Subcutaneous abdominal adipose tissue (tissue), 5 donors: ENCODE results near the gene CHD3.
A peak's percentile ranks its signal among the peaks of the same experiment; 100 is the strongest.

Source experiments
- H3K27ac ChIP-seq: one replicate; pipeline ENCODE4 v1.7.0; 2013; ENCODE audit warnings: low read depth, mild to moderate bottlenecking, inconsistent platforms, low read length, moderate library complexity
- H3K27me3 ChIP-seq, 5 donors: one replicate each; pipeline ENCODE4 v1.7.0; 2013; ENCODE audit warnings: low read length in 5 of 5, inconsistent platforms in 1 of 5; ENCODE audit not compliant: control insufficient read depth in 5 of 5, insufficient read depth in 4 of 5
- H3K36me3 ChIP-seq, 5 donors: one replicate each; pipeline ENCODE4 v1.7.0; 2013; ENCODE audit warnings: low read length in 5 of 5; ENCODE audit not compliant: control insufficient read depth in 5 of 5, insufficient read depth in 5 of 5
- H3K4me1 ChIP-seq, 5 donors: one replicate each; pipeline ENCODE4 v1.7.0; 2013; ENCODE audit warnings: low read length in 5 of 5, mild to moderate bottlenecking in 3 of 5, moderate library complexity in 1 of 5; ENCODE audit not compliant: control insufficient read depth in 5 of 5, insufficient read depth in 5 of 5
- H3K4me3 ChIP-seq, 5 donors: one replicate each; pipeline ENCODE4 v1.7.0; 2013; ENCODE audit warnings: low read length in 5 of 5, low read depth in 1 of 5
- H3K9ac ChIP-seq, 5 donors: one replicate each; pipeline ENCODE4 v1.7.0; 2013; ENCODE audit warnings: low read length in 5 of 5, mild to moderate bottlenecking in 4 of 5, moderate library complexity in 3 of 5
- H3K9me3 ChIP-seq, 5 donors: one replicate each; pipeline ENCODE4 v1.7.0; 2013; ENCODE audit warnings: low read length in 5 of 5; ENCODE audit not compliant: control insufficient read depth in 5 of 5
- donor health status: healthy.
- donor health status: healthy.
- donor health status: healthy.
- donor health status: healthy.
- donor health status: healthy.

Gene CHD3

DNA sequence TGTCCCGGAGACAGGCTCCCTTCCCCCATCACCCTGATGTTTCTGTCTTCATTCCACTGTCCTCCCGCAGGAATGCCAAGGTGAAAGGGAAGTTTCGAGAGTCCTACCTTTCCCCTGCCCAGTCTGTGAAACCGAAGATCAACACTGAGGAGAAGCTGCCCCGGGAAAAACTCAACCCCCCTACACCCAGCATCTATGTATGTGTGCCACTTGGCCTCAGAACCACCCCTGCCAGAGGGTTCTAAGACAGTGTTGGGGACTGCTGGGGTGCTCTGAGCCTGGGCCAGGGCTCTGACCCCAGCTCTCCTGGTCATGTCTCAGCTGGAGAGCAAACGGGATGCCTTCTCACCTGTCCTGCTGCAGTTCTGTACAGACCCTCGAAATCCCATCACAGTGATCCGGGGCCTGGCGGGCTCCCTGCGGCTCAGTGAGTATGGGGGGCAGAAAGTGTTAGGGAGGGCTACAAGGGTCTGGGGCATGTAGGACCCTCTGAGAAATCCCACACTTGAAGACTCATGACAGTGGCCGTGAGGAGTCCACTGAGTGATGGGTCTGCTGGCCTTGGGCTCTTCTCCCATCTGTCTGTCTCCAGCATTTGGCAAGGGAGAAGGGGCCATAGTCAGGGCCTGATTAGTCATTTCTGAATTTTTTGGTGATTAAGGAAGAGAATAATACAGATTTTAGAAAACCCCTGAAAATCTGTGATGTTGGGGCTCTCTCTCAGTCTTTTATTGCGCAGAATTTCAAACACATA, 38.7 kb upstream of the CHD3 start:
- Histone ChIP-seq H3K36me3 (peaks cover 0 to 76% (median 71%) of the 10 kb centered on the region in 5 donors), H3K9me3 (no peaks in the 10 kb centered on the region), H3K4me1 (peaks cover 0 to 25% (median 18%) of the 10 kb centered on the region in 5 donors), H3K27ac (no peak overlapping the region), H3K27me3 (no peaks in the 10 kb centered on the region), H3K4me3 (no peak overlapping the region), H3K9ac (no peak overlapping the region)

DNA sequence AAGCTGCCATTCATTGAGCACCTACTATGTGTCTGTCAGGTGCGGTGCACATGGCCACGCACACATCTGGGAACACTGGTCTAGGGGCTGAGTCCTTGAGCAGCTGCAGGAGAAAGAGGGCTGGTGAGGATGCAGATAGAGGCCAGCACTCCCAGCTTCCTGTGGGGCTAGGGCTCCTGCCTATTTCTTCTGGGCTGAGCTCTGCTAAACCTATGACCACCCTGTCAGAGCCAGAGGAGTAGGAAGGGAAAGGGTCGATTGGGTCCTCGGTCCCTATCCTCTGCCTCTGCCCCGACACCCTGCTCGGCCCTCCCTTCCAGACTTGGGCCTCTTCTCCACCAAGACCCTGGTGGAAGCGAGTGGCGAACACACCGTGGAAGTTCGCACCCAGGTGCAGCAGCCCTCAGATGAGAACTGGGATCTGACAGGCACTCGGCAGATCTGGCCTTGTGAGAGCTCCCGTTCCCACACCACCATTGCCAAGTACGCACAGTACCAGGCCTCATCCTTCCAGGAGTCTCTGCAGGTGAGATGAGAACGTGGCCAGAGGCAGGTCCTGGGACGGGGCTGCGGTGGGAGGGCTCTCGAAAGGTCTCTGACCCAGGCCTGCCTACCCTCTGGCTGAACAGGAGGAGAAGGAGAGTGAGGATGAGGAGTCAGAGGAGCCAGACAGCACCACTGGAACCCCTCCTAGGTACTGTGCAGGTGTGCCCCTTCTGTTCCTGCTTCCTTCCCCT, 37.7 kb upstream of the CHD3 start:
- Histone ChIP-seq H3K4me1 (peaks cover 0 to 27% (median 19%) of the 10 kb centered on the region in 5 donors), H3K4me3 (peak overlapping the region in 3 of 5 donors; percentile 1 to 23 (median 6))

DNA sequence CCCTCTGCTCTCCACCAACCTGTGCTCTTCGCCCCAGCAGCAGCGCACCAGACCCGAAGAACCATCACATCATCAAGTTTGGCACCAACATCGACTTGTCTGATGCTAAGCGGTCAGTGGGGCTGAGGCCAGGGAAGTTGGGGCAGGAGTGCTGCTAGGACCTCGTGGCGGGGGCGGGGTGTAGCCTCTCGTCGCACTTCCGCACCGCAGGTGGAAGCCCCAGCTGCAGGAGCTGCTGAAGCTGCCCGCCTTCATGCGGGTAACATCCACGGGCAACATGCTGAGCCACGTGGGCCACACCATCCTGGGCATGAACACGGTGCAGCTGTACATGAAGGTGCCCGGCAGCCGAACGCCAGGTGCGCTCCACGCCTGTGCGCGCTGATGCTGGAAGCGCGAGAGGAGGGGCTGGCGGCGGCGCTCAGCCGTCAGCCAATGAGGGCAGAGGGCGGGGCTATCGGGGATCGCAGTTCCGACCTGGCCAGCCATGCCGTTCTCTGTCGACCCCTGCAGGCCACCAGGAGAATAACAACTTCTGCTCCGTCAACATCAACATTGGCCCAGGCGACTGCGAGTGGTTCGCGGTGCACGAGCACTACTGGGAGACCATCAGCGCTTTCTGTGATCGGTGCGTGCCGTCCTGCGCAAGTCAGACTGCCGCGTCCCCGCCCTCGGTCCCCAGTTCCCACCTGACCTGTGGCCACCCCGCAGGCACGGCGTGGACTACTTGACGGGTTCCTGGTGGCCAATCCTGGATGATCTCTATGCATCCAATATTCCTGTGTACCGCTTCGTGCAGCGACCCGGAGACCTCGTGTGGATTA, 36.9 kb upstream of the CHD3 start:
- Histone ChIP-seq H3K27ac (no peak overlapping the region), H3K36me3 (peaks cover 0 to 67% (median 60%) of the 10 kb centered on the region in 5 donors), H3K4me1 (peaks cover 0 to 34% (median 26%) of the 10 kb centered on the region in 5 donors)

More for the DNA sequence above, 37.7 kb upstream of the CHD3 start:
- H3K9ac ChIP-seq: no peak overlapping the region
- no peak overlapping the region for H3K27ac ChIP-seq
- peaks cover 0 to 74% (median 67%) of the 10 kb centered on the region in 5 donors for H3K36me3 ChIP-seq
- H3K27me3 ChIP-seq: no peaks in the 10 kb centered on the region
- no peaks in the 10 kb centered on the region for H3K9me3 ChIP-seq

DNA sequence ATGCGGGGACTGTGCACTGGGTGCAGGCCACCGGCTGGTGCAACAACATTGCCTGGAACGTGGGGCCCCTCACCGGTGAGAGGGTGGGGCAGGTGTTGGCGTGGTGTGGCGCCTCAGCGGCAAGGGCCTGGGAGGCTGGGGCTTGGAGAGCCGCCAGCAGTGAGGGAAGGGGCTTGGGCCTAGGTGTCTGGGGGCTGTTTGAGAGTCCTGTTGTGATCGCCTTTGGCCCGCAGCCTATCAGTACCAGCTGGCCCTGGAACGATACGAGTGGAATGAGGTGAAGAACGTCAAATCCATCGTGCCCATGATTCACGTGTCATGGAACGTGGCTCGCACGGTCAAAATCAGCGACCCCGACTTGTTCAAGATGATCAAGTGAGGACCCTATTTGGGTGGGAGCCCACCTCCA, 36.3 kb upstream of the CHD3 start:
- Histone ChIP-seq H3K4me3 (peak overlapping the region in 1 of 5 donors; percentile 11), H3K27ac (no peak overlapping the region), H3K9ac (no peak overlapping the region), H3K4me1 (peaks cover 0 to 38% (median 30%) of the 10 kb centered on the region in 5 donors), H3K36me3 (peaks cover 0 to 61% (median 54%) of the 10 kb centered on the region in 5 donors), H3K27me3 (no peaks in the 10 kb centered on the region), H3K9me3 (no peaks in the 10 kb centered on the region)

More for the DNA sequence above, 36.9 kb upstream of the CHD3 start:
- Histone ChIP-seq H3K9ac (no peak overlapping the region), H3K9me3 (no peaks in the 10 kb centered on the region), H3K4me3 (peak overlapping the region in 3 of 5 donors; percentile 17 to 23 (median 18)), H3K27me3 (no peaks in the 10 kb centered on the region)

DNA sequence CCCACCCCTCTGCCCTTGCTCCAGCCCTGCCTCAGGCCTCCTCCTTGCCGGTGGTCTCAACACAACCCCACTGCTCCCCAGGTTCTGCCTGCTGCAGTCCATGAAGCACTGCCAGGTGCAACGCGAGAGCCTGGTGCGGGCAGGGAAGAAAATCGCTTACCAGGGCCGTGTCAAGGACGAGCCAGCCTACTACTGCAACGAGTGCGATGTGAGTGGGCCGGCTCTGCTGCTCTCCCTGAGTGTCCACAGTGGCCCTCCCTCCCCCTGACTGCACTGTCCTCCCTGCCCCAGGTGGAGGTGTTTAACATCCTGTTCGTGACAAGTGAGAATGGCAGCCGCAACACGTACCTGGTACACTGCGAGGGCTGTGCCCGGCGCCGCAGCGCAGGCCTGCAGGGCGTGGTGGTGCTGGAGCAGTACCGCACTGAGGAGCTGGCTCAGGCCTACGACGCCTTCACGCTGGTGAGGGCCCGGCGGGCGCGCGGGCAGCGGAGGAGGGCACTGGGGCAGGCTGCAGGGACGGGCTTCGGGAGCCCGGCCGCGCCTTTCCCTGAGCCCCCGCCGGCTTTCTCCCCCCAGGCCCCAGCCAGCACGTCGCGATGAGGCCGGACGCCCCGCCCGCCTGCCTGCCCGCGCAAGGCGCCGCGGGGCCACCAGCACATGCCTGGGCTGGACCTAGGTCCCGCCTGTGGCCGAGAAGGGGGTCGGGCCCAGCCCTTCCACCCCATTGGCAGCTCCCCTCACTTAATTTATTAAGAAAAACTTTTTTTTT, 35.5 kb upstream of the CHD3 start:
- Histone ChIP-seq H3K4me3 (no peak overlapping the region), H3K27me3 (no peaks in the 10 kb centered on the region), H3K9me3 (no peaks in the 10 kb centered on the region), H3K36me3 (peaks cover 0 to 54% (median 49%) of the 10 kb centered on the region in 5 donors), H3K4me1 (peaks cover 3 to 45% (median 32%) of the 10 kb centered on the region in 5 donors), H3K27ac (no peak overlapping the region), H3K9ac (no peak overlapping the region)

GRCh38 chr17:7853691-7854038, 34.9 kb upstream of the CHD3 start:
- H3K36me3 ChIP-seq: peaks cover 0 to 51% (median 46%) of the 10 kb centered on the region in 5 donors

GRCh38 chr17:7854078-7854777, 34.4 kb upstream of the CHD3 start:
- no peak overlapping the region for H3K27ac ChIP-seq
- no peaks in the 10 kb centered on the region for H3K27me3 ChIP-seq
- peaks cover 5 to 55% (median 44%) of the 10 kb centered on the region in 5 donors for H3K4me1 ChIP-seq
- H3K36me3 ChIP-seq: peaks cover 0 to 49% (median 42%) of the 10 kb centered on the region in 5 donors
- no peaks in the 10 kb centered on the region for H3K9me3 ChIP-seq
- no peak overlapping the region for H3K9ac ChIP-seq
- peak overlapping the region in 2 of 5 donors; percentile 23 to 84 for H3K4me3 ChIP-seq

More at GRCh38 chr17:7853691-7854038, 34.9 kb upstream of the CHD3 start:
- Histone ChIP-seq H3K27me3 (no peaks in the 10 kb centered on the region), H3K9ac (no peak overlapping the region), H3K4me1 (peaks cover 3 to 51% (median 38%) of the 10 kb centered on the region in 5 donors), H3K27ac (no peak overlapping the region), H3K9me3 (no peaks in the 10 kb centered on the region), H3K4me3 (no peak overlapping the region)

DNA sequence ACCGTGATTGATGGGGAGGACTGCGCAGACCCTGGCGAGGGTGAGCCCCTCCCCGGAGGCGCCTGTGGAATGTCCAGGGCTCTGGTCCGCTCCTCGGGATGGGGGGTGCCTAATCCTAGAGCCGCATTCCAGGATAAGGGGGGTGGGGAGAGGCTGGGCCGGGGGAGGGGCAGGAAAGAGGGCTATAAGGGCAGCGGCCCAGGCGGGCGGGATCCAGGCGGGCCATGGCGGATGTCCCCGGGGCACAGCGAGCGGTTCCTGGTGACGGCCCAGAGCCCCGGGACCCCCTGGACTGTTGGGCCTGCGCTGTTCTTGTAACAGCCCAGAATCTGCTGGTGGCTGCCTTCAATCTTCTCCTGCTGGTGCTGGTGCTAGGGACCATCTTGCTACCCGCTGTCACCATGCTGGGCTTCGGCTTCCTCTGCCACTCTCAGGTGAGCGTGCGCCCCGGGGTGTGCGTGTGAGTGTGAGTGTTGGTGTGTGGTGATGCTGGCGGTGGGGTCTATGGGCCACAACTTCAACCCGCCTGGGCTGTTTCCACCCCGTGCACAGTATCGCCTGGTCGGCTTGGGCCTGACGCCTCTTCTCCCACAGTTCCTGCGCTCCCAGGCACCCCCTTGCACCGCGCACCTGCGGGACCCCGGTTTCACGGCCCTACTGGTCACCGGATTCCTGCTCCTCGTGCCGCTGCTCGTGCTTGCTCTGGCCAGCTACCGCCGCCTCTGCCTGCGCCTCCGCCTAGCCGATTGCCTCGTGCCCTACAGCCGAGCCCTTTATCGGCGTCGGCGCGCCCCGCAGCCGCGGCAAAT, 33.5 kb upstream of the CHD3 start, which contains the start of gene TMEM88:
TSS of gene TMEM88 (plus strand) at position 216 of the 809 bp plus-strand sequence. CDS start at position 225, 9 bp downstream.
- H3K27ac ChIP-seq: peak within 1 kb of the TSS; percentile 96
- no peaks in the 10 kb centered on the region for H3K27me3 ChIP-seq
- H3K4me3 ChIP-seq: peak within 1 kb of the TSS; percentile 46 to 91 (median 84)
- H3K36me3 ChIP-seq: peaks cover 0 to 42% (median 36%) of the 10 kb centered on the region in 5 donors
- no peaks in the 10 kb centered on the region for H3K9me3 ChIP-seq
- peak within 1 kb of the TSS in 3 of 5 donors; percentile 16 to 56 (median 42) for H3K9ac ChIP-seq
- peaks cover 5 to 55% (median 44%) of the 10 kb centered on the region in 5 donors for H3K4me1 ChIP-seq
